HL-60 (cell line): ENCODE results near the gene PWWP2B.
A peak's percentile ranks its signal among the peaks of the same experiment; 100 is the strongest.

Source experiments
- DNase-seq, 2 experiments: peaks; one replicate each; pipeline ENCODE4 v3.0.0-alpha.2; 2010 to 2020; ENCODE audit warnings: low read depth in 1 of 2, low spot score in 1 of 2
- H3K27ac ChIP-seq: fragments of 250-450 bp; sonication (Bioruptor Pico); replicated peaks from 2 replicates; pipeline ENCODE4 v1.5.1; 2020; ENCODE audit warnings: mild to moderate bottlenecking, moderate library complexity
- H3K27me3 ChIP-seq: fragments of 250-450 bp; sonication (Bioruptor Pico); 2 replicates; pipeline ENCODE4 v1.5.1; 2021; ENCODE audit warnings: mild to moderate bottlenecking, moderate library complexity; ENCODE audit not compliant: insufficient read depth, poor library complexity, severe bottlenecking
- H3K4me3 ChIP-seq: replicated peaks from 2 replicates; pipeline ENCODE4 v1.5.1; 2011; ENCODE audit warnings: mild to moderate bottlenecking, control low read depth, low read length; ENCODE audit not compliant: insufficient read depth
- GABPA ChIP-seq: IDR thresholded peaks from 2 replicates; pipeline ENCODE4 v1.6.1; 2012; ENCODE audit warnings: low read depth
- POLR2AphosphoS5 ChIP-seq: IDR thresholded peaks from 2 replicates; pipeline ENCODE4 v1.6.1; 2012; ENCODE audit warnings: low read depth
- SPI1 ChIP-seq: IDR thresholded peaks from 2 replicates; pipeline ENCODE4 v1.6.1; 2012; ENCODE audit warnings: low read depth, mild to moderate bottlenecking, borderline replicate concordance
- TF ChIP-seq, protein P1 (sequence below): IDR thresholded peaks from one replicate; pipeline ENCODE4 v1.5.1; 2011; ENCODE audit warnings: low read length, control low read depth, inconsistent platforms; ENCODE audit not compliant: insufficient read depth
- TF ChIP-seq, protein P2 (sequence below): IDR thresholded peaks from 2 replicates; pipeline ENCODE4 v1.6.1; 2012; ENCODE audit warnings: low read depth; ENCODE audit not compliant: insufficient replicate concordance

Gene PWWP2B

DNA sequence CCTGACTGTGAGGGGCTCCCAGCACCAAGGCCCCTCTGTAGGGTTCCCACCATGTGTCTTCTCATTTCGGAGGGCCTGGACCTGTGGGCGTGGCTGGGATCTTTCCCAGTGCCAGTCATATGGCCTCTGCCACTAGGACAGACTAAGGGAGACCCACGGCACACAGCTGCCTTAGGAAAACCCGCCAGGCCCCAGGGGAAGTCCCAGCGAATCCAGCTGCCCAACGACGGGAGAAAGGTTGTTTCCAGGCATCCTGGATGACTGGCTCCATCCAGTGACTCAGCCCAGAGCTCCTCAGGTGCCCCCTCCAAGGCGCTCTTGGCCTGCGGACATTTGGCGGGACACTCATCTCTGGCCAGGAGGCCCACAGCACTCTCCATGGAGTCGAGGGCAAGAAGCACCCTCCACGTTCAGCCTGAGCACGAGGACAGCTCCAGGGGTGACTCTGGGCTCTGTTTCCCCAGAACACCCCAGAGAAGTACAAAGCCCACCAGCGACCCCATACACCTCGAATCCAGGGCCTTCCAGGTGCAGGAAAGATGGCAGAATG lies 39.9 kb downstream of the PWWP2B start:
- H3K27me3 ChIP-seq: no peaks in the 10 kb centered on the region
- H3K27ac ChIP-seq: no peak overlapping the region
- TF ChIP-seq, protein P1, sequence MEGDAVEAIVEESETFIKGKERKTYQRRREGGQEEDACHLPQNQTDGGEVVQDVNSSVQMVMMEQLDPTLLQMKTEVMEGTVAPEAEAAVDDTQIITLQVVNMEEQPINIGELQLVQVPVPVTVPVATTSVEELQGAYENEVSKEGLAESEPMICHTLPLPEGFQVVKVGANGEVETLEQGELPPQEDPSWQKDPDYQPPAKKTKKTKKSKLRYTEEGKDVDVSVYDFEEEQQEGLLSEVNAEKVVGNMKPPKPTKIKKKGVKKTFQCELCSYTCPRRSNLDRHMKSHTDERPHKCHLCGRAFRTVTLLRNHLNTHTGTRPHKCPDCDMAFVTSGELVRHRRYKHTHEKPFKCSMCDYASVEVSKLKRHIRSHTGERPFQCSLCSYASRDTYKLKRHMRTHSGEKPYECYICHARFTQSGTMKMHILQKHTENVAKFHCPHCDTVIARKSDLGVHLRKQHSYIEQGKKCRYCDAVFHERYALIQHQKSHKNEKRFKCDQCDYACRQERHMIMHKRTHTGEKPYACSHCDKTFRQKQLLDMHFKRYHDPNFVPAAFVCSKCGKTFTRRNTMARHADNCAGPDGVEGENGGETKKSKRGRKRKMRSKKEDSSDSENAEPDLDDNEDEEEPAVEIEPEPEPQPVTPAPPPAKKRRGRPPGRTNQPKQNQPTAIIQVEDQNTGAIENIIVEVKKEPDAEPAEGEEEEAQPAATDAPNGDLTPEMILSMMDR: no peak
- no peak for TF ChIP-seq SPI1
- no peak for TF ChIP-seq POLR2AphosphoS5
- no peak for TF ChIP-seq GABPA
- TF ChIP-seq, protein P2, sequence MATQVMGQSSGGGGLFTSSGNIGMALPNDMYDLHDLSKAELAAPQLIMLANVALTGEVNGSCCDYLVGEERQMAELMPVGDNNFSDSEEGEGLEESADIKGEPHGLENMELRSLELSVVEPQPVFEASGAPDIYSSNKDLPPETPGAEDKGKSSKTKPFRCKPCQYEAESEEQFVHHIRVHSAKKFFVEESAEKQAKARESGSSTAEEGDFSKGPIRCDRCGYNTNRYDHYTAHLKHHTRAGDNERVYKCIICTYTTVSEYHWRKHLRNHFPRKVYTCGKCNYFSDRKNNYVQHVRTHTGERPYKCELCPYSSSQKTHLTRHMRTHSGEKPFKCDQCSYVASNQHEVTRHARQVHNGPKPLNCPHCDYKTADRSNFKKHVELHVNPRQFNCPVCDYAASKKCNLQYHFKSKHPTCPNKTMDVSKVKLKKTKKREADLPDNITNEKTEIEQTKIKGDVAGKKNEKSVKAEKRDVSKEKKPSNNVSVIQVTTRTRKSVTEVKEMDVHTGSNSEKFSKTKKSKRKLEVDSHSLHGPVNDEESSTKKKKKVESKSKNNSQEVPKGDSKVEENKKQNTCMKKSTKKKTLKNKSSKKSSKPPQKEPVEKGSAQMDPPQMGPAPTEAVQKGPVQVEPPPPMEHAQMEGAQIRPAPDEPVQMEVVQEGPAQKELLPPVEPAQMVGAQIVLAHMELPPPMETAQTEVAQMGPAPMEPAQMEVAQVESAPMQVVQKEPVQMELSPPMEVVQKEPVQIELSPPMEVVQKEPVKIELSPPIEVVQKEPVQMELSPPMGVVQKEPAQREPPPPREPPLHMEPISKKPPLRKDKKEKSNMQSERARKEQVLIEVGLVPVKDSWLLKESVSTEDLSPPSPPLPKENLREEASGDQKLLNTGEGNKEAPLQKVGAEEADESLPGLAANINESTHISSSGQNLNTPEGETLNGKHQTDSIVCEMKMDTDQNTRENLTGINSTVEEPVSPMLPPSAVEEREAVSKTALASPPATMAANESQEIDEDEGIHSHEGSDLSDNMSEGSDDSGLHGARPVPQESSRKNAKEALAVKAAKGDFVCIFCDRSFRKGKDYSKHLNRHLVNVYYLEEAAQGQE: no peak
- no peak overlapping the region for H3K4me3 ChIP-seq
- no peak for DNase-seq

DNA sequence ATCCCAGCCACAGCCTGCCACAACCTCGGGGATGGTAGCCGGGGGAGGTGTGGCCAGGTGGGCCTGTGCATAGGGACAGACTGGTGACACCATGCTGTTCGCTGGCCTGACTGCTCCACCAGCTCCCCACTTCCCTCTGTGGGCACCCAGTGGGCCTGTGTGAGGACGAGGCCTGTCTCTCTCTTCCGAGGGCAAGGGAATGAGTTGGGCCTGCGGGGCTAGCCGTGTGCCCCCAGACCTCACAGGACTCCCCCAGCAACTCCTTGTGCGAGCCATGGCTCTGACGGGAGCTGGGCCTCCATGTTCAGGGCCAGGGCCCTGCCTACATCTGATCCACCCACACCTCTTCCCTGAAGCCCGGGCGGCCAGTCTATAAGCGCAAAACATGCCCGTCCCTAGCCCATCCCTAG lies 40.5 kb downstream of the PWWP2B start:
- no peak overlapping the region for H3K27ac ChIP-seq
- H3K27me3 ChIP-seq: no peaks in the 10 kb centered on the region
- DNase-seq: no peak
- TF ChIP-seq SPI1: no peak
- no peak for TF ChIP-seq POLR2AphosphoS5
- TF ChIP-seq, protein P2: no peak
- no peak for TF ChIP-seq GABPA
- TF ChIP-seq, protein P1: no peak
- no peak overlapping the region for H3K4me3 ChIP-seq

DNA sequence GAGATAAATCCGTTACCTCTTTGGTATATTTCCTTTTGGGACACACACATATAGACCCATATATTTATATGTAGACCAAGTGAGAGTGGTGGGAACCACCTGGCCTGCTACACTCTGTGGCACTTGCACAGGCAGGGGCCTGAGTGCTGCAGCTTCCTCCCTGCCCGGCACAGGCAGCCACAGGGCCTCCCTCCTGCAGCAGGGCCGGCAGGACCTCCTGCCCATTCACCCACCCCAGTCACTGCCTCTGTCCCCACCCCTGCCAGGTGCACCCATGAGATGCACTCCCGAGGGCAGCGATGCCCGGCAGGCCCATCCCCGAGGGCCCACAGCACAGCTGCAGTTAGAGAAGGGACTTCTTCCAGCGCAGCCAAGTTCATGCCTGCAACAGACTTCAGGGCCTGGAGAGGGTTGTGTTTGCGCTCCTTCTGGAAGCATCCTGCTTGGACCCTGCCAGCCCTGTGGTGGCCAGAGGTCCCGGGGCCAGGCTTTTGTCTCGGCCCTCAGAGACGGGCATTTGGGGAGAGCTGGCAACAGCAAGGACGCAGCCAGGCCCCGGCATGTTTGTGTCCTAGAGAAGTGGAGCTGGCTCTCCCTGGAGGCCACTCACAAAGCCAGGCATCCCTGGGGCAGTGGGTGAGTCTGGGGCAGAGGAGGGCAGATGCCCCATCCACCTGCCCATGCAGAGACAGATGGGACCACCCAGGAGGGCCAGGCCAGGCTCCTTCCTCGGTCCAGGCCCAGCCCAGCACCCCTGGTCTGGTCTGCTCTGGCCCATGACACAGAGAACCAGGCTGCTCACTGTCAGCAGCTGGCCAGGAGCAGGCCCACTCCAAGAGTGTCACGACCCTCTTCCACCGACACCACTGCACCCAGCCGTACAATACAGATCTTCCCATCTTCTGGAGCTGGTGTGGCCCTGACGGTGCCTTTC lies 41.4 kb downstream of the PWWP2B start:
- Histone ChIP-seq H3K27ac (peak overlapping the region; percentile 15; the same call in 1 of the 2 replicates), H3K27me3 (no peaks in the 10 kb centered on the region), H3K4me3 (no peak overlapping the region)
- DNase-seq: no peak
- TF ChIP-seq, protein P2: no peak
- TF ChIP-seq, protein P1: no peak
- TF ChIP-seq GABPA: no peak
- no peak for TF ChIP-seq POLR2AphosphoS5
- TF ChIP-seq SPI1: no peak
